Activated CD4-positive, CD25-positive, alpha-beta regulatory T cell treated with anti-CD3 and anti-CD28 coated beads, Interleukin-2, amount 50 U/mL, for 16 hours (primary cell): ENCODE data around the gene METRNL.
"Not testable (repeated sequence)": the region's sequence is repeated elsewhere in the genome, so short reads cannot be mapped to it uniquely, and the experiment has no call there.

ENCODE experiments used
- DNase-seq: peaks from one replicate; pipeline ENCODE4 v3.0.0-alpha.2; 2020; ENCODE audit warnings: low read depth, low spot score

METRNL gene

DNA sequence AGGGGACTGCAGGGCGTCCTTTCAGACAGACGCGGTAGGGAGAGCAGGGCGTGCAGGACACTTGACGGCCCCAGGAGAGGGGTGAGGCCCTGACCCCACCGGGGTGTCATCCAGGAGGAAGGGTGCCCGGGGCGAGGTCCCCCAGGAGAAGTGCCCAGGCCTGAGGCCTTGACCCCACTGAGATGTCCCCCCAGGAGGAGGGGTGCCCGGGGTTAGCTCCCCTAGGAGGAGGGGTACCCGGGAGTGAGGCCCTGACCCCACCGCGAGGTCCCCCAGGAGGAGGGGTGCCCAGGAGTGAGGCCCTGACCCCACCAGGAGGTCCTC, 27.2 kb upstream of the METRNL start:
- no peak for DNase-seq

DNA sequence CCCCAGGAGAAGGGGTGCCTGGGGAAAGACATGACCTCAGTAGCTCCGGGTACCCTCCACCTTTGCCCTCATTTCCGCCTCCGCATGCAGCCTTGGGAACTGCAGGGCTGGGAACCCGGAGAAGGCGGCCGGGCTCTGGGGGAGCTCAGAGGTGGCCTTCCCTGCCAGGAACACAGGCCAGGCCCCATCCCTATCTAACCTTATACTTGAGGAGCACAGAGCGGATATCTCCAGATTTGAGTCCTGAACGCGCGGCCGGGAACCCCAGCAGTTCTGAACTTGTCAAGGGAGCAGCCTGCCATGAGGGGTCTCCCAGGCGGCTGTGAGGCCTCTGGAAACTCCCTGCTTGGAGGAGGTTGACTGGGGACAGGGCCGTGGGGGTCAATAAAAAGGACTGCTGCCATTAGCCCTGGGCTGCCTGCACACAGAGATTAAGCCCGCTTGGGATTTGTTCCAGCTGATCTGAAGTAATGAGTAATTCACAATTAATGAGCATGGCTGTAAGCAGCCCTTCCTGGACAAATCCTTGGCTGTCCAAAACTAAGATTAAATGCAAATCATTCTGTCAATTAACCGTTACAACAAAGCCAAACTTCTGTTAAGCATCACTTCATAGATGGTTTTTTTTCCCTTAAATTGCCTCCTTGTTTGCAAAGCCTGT, 26.3 kb upstream of the METRNL start:
- DNase-seq, result no peak

DNA sequence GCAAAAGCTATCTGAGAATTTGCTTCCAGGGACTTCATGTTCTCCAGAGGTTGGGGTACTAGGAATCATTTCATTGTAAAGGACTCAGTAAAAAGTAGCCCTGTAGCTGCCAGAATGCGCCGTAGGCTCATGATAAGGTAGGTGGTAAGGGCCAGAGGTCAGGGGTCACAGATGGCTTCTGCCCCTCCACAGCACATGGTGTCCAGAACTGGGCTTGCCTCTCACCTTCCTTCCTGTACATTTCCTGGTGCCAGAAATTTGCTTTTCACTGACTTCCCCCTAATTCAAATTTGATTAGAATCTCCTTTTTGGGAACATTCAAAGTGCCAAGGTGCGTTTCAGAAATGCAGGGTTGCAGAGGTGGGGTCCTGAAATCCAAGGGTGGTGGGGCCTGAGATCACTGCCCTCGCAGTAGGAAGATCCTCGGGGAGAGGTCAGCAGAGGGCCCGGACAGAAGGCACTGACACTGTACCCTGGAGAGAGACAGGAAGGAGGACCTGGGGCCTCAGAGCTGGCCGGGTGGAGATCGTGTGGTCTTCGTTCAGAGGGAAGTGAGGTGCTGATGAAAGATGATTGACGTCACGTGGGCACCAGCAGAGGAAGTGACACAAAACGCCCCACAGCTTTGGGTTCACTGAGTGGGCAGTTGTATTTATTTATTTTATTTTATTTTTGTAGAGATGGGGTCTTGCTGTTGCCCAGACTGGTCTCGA, 25.5 kb upstream of the METRNL start:
- DNase-seq, result no peak

DNA sequence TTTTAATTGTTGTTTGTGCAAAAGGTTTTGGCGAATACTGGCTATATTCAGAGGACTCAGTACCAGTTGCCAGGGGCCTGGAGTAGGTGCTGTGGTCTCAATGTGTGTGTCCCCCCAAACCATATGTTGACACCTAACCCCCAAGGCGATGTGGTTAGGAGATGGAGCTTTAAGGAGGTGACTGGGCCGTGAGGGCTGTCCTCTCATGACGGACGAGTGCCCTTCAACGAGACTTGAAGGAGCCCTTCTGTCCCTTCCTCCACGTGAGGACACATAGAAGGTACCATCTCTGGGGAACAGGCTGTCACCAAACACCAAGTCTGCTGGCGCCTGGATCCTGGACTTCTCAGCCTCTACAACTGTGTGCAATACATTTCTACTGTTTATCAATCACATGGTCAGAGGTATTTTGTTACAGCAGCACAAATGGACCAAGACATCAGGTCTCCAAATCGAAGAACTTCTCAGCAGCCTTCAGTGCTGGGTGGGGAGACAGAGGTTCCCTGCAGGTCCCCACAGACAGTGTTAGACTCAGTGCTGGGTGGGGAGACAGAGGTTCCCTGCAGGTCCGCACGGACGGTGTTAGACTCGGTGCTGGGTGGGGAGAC, 24.8 kb upstream of the METRNL start:
- DNase-seq, result no peak

DNA sequence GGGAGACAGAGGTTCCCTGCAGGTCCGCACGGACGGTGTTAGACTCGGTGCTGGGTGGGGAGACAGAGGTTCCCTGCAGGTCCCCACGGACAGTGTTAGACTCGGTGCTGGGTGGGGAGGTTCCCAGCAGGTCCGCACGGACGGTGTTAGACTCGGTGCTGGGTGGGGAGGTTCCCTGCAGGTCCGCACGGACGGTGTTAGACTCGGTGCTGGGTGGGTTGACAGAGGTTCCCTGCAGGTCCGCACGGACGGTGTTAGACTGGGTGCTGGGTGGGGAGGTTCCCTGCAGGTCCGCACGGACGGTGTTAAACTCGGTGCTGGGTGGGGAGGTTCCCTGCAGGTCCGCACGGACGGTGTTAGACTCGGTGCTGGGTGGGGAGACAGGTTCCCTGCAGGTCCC, 24.2 kb upstream of the METRNL start:
- DNase-seq, result not testable (repeated sequence)

DNA sequence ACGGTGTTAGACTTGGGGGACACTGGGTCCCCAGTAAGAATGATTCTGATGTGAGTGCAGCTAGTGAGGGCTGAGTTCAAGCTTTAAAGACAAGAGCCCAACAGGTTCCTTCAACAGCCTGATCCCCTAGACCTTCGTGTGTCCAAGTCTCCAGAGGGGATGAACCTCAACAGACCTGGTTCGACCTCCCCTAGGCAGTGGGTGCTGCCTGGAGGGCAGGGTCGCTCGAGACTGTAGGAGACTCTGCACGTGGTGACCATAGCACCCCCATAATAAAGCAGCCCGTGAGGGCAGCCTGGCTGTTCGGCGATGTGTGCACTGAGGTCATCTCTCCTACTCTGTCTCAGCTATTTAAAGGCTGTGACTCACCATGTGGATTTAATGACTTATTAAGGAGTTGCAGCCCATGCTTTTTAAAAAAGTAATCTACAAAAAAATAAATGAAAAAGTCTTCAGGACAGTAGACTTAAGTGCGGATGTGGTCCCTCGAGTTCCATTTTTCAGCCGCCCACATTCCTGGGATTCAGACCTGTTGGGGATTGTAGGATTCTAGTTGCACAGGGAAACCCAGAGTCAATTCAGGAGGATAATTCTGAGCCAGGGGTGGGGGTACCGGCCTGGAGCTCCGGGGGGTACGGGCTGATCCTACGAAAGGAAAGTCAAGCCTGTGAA, 23.4 kb upstream of the METRNL start:
- no peak for DNase-seq

DNA sequence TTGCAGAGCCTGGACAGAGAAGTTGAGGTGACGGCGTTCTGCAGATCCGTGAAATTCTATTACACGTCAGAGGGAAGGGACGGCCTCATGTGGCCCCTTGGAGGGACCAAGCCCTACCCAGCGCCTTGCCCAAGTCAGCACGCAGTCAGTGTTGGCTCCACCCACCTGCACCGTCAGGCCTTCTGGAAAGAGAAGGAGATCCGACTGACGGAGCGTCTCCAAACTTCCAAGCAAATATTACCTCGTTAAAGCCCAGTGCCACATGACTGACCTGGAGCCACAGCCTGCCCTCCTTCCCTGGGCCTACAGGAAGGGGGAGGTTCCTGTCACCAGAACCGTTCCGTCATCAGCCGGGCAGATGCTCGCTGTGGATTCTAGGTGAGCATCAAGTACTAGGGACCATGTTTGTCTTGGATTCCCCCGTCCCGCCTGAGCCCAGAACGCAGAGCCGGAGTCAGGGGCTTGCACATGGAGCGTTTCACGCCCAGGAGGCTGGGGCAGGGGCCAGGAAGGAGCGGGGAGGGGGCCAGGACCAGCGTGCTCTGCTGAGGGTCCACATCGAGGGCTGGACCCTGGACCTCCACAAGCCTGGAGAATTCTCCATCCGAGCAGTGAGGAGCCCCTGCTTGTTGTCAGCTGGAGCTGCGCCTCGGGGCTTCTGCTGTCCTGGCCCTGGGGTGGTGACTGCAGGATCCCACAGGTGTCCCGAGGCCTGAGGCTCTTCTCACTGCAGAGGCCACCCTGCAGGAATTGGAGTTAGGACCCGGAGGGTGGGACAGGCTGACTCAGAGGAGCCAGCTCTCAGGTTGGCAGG, 22.6 kb upstream of the METRNL start:
- DNase-seq, result no peak

DNA sequence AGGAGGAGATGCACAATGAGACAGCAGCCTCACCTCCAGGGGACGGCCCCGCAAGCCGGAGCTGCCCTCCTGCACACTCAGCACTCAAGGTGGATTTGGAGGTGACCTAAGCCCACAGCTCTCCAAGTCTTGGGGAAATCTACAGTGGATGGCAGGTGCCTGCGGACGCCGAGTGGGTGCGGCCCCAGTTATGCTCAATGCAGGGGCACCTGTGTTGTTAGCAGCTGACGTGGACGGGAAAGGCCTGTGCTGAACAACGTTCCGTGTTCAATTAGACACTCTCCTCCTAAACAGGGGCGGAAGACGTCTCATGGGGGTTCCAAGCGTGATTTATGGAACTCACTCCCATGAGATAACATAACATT, 22.0 kb upstream of the METRNL start:
- no peak for DNase-seq

DNA sequence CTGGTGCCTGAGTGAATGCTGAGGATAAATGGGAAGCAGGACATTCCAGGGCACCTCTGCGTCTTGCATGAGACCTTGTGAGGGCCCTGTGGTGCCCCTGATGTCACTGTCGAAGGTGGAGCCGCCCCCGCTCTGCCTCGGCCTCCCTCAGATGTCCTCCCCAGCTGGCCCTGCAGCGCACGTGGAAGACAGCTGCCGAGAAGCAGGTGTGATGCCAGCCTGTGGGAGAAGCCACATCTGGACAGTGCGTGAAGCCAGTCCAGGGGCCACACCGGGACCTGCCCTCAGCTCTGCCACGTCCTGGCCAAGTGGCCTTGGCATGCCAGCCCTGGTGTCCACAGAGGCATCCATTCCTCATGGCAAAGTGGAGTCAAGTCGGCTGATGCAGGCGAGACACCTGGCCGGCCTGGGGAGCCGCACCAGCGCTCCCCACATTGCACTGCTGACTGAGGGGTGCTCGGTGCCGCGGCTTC, 21.6 kb upstream of the METRNL start:
- no peak for DNase-seq

DNA sequence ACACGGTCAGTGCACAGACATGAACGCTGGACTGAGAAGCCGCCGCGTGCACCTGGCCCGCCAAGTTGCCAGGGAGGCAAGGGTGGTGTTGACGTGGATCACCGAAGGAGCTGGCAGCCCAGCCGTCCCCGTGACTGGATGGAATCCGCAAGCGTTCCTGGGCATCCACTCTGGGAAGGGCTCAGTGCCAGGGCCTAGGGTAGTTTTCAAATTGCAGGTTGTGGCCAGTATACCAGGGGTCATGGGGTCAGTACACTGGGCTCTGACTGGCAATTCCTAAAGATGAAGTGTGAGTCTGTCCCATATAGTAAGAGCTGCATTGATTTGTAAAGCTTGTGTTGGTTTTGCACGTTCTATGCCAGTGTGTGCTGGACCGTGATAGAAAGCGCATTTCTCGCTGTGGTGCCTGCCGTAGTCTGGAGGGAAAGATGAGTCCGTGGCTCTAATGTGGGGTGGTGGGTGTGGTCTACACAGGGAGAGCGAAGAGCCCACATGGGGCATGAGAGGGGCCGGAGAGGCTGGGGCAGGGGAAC, 21.1 kb upstream of the METRNL start:
- no peak for DNase-seq

DNA sequence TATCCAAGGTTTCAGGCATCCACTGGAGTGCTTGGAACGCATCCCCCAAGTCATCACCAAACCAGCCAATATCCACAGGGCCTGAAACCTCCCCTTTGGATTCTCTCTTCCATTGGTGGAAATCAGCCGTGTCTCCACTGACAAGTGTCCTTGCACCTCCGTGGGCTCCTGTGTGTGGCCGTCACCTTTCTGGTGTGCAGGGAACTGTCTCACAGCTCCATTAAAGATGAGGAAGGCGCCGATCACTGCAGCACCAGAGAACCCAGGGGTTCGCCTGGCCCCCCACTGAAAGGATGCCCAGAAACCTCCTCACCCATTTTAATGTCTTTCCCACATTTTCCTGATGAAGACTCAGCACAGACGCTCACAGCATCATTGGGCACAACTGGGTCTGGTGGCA, 17.8 kb upstream of the METRNL start:
- no peak for DNase-seq

DNA sequence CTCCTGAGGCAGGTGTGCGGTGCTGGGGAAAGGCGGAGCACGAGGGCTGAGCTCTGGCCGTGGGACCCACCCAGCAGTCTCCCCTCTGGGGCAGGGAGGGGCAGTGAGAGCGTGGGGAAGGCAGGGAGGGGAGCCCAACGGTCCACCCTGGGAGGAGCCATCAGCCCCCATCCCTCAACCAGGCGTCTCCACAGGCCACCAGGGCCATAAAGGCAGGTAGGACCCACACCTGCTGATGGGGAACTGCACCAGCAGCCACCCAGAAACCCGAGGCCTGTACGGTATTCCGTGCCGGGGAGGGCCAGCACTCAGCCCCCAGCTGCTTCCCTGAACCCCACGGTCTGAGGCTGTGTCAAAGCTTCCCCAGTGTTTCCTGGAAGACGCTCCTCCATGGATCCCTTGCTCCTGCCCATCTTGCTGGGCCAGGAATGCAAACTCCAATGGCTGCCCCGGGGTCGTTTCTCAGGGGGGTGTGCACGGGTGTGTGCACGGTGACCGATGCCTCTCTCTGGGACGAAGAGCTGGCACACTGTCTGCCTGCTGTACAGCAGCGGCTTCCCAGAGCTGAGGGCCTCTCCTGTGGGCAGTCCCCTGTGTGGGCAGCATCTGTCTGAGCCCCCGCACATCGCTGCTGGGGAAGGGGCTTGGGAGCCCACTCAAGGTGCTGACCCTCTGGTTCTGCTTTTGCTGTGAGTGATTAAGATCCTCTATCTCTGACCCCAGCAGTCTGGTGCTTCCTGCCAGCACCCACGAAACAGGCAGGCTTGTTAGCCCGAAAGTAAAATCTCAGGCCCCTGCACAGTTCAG, 17.2 kb upstream of the METRNL start:
- DNase-seq, result no peak

DNA sequence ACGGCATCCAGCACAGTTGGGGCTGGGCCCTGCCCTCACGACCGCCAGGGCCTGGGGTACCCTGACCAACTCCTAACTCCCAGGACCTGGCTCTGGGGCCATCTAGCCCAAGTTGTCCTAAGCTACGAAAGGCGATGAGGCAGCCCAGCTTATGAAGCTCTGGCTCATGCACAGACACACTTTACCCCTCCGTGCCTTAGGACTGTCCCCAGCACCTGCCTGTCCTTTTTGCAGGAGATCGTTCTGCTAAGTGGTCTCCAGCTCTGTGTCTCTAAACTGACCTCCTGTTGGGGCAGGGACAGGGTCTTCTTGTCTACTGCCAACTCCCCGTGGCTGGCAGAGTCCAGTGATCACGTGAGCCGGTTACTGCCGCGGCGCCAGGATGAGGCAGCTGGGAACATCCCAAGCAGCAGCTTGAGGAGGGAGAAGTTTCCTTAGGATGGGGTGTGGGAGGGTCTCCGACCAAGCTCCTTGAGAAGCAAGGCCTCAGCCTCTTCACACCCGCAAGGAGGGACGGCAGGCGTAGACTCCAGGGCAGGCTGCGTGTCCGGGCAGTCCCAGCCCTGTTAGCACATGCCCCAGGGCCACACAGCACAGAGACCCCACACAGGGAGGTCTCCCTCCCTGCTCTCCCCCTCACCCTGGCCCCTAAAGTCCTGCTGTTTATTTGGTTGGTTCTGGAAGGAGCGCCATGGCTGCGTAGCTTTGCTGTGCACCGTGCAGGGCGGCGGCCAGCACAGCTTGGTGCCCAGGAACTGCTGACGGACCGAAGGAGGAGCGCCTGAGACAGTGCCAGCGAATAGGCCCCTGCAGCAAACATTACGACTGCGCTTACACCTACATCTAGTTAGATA, 16.4 kb upstream of the METRNL start:
- DNase-seq, result no peak

DNA sequence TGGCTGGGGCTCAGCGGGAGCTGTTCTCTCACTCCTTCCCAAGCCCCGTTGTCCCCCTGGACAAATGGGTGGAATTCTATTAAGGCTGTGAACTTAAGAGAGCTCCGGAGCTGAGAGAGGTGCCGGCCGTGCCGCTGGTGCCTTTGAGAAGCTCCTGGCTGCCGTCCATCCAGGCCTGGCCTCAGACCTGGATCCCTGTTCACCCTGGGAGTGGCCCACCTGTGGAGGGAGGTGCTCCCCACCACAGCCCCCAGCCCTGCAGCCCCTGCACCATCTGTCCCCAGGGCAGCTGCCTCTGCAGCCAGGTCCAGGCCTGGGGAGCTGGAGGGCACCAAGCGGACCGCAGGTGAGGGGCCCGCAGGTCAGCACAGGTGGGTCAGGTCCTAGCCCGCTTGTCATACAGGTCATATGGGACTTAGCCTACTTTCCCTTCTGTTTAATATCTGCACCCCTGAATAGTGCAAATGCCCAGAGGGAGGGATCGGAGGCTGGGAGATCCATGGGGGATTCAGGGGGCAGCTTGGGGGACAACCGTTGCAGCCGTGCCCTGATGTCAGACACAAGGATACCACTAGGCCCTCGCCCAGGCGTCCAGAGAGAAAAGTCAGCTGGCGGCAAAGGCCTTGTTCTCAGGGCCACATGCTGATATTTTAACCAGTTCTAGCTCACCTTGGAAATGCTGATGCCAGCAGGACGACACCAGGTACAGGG, 15.2 kb upstream of the METRNL start:
- no peak for DNase-seq

DNA sequence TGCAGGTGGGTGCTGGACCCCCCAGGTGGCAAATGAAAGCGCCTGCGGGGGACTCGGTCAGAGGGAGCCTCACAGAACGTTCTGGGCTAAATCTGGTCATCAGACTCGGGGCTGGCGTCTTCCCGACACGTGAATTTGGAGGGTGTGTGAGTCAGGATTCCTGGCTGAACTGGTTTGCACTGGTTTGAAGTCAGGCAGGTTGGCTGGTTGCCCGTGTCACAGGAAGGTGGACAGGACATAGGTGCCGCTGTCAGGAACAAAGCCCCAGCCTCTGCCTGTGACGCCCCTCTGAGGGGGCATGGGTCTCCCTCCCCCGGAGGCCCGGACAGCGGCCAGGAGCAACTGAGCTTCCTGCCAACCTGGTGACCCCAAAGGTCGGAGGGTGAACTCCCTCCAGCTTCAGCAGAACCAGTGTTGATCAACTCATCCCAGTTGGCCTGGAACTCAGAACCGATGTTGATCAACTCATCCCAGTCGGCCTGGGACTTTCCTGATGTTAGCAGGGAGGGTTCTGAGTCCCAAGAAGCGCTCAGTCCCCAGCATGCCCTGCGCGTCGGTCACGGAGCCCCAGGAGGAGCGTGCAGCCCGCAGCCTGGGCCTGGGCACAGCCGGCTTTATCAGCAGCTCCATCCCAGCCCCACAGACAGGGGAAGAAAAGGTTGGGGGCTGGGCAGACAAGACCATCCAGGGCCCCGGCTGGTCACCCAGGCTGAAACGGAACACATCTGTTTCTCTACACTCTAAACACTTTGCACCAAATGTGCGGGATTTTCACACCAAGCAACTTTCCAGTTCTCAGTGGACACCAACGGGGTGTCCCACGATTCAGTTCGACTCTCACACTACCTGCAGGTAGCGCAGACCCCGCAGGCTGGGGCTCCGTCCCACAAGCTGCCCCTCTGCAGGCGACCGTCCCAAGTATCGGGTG, 14.4 kb upstream of the METRNL start:
- DNase-seq, result no peak

DNA sequence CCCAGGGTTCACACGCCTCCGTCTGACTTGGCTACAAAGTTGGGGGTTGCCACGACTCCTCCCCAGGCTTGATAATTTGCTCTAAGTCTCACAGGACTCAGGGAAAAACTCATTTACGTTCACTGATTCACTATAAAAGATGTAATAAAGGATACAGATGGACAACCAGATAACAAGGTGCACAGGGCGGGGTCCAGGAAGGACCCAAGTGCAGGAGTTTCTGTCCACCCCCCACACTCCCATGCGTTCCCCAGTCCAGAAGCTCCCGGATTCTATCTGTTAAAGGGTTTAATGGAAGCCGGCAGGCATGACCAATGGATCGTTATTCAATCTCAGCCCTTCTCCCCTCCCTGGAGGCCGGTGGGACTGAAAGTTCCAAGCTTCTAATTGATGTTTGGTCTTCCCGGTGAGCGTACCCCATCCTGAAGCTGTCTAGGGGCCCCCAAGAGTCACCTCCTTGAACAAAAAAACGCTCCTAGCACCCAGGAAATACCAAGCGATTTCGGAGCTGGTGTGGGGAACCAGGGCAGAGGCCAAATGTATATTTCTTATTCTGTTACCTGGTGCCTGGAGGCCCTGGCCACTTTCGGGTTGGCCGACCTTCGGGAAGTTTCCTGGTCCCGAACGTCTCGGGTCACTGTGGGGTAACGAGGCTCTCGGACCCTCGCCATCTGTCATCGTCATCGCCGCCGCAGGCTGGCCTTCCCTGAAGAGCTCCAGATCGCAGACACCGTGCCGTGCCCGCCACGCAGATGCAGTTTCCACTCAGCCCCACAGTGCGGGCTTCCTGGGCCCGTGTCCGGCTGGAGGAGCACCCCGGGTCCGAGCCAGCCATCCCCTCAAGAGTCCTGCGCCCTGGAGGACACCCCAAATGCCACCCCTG, 13.5 kb upstream of the METRNL start:
- DNase-seq, result no peak

DNA sequence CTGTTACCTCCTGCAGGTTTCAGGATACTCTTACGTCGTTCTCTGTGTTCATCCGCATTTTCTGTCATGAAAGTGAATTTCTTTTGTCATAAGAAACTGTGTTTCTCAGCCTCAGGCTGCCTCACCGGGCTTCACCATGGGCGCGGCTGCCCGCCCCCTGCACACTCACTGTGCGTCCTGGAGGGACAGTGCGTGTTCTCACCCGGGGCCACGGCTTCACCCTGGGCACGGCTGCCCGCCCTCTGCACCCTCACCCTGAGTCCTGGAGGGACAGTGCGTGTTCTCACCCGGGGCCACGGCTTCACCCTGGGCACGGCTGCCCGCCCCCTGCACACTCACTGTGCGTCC, 12.9 kb upstream of the METRNL start:
- not testable (repeated sequence) for DNase-seq
